CD4-positive, alpha-beta T cell treated with Interleukin-6 for 4 hours (primary cell): ENCODE data around the gene IRGQ.

ENCODE experiments used
- DNase-seq: peaks from one replicate; pipeline ENCODE4 v3.0.0-alpha.2; 2020; ENCODE audit warnings: mixed read lengths

IRGQ gene

GRCh38 chr19:43540381-43540780 lies 55.6 kb downstream of the IRGQ start:
- DNase-seq = no peak

DNA sequence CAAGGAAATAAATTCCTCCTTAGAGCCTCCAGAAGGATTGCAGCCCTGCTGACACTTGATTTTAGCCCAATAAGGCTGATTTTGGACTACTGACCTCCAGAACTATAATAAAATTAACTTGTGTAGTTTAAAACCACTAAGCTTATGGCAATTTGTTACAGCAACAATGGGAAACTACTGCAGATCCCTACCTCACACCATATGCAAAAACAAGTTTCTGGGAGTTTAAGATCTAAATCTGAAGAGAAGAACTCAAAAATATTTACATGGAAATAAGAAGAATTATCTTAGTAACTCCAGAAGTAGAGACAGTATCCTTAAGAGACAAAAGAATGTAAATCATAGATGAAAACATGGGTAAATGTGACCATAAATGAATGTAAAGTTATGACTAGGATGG lies 57.0 kb downstream of the IRGQ start:
- DNase-seq = no peak

- DNase-seq = peak; percentile 50
Observed at GRCh38 chr19:43534816-43535761, 60.8 kb downstream of the IRGQ start.
